ENCODE results near the gene POLR3B. TPM values are rescaled to one million over a fixed set of nuclear protein-coding genes. Genes with fewer than 3 reads are reported as not detected.

Gene POLR3B
- total and polyA plus RNA-seq, 4 donors: 5.4 to 12.2 (median 7.0) TPM

- peaks cover 0 to 5% (median 0%) of the 10 kb centered on the region in 4 donors for H3K4me1 ChIP-seq (ENCODE audit: control insufficient read depth in 4 of 4, insufficient read depth in 4 of 4, low read length in 3 of 4)
- H3K9ac ChIP-seq (ENCODE audit: low read depth in 1 of 2, low read length in 2 of 2): no peak overlapping the region
- no peak overlapping the region for H3K4me3 ChIP-seq (ENCODE audit: low read depth in 1 of 3, low read length in 3 of 3)
- H3K36me3 ChIP-seq (ENCODE audit: control insufficient read depth in 4 of 4, insufficient read depth in 3 of 4, low read depth in 1 of 4, low read length in 3 of 4): peaks cover 4 to 22% (median 19%) of the 10 kb centered on the region in 4 donors
- DNase-seq (ENCODE audit: low spot score): no peak
- TF ChIP-seq YY1 (IDR thresholded peaks at IDR 0.05) (no peak), SP1 (IDR thresholded peaks at IDR 0.05) (no peak), RXRA (IDR thresholded peaks at IDR 0.05) (no peak), EGR1 (IDR thresholded peaks at IDR 0.05; ENCODE audit: low read depth in 2 of 2) (no peak), CTCF (IDR thresholded peaks at IDR 0.05; ENCODE audit: low read depth, low read length, missing input control) (no peak), HNF4A (conservative IDR thresholded peaks at IDR 0.05) (no peak), FOXA1 (IDR thresholded peaks at IDR 0.05) (no peak), NR2F2 (IDR thresholded peaks at IDR 0.05) (no peak), ATF3 (IDR thresholded peaks at IDR 0.05) (no peak), JUND (IDR thresholded peaks at IDR 0.05) (no peak), GABPA (IDR thresholded peaks at IDR 0.05 in 1 of 2, conservative IDR thresholded peaks at IDR 0.05 in 1 of 2) (no peak), RAD21 (IDR thresholded peaks at IDR 0.05) (no peak), TAF1 (conservative IDR thresholded peaks at IDR 0.05) (no peak), FOXA2 (IDR thresholded peaks at IDR 0.05) (no peak)
- TF ChIP-seq, protein P1, sequence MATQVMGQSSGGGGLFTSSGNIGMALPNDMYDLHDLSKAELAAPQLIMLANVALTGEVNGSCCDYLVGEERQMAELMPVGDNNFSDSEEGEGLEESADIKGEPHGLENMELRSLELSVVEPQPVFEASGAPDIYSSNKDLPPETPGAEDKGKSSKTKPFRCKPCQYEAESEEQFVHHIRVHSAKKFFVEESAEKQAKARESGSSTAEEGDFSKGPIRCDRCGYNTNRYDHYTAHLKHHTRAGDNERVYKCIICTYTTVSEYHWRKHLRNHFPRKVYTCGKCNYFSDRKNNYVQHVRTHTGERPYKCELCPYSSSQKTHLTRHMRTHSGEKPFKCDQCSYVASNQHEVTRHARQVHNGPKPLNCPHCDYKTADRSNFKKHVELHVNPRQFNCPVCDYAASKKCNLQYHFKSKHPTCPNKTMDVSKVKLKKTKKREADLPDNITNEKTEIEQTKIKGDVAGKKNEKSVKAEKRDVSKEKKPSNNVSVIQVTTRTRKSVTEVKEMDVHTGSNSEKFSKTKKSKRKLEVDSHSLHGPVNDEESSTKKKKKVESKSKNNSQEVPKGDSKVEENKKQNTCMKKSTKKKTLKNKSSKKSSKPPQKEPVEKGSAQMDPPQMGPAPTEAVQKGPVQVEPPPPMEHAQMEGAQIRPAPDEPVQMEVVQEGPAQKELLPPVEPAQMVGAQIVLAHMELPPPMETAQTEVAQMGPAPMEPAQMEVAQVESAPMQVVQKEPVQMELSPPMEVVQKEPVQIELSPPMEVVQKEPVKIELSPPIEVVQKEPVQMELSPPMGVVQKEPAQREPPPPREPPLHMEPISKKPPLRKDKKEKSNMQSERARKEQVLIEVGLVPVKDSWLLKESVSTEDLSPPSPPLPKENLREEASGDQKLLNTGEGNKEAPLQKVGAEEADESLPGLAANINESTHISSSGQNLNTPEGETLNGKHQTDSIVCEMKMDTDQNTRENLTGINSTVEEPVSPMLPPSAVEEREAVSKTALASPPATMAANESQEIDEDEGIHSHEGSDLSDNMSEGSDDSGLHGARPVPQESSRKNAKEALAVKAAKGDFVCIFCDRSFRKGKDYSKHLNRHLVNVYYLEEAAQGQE (IDR thresholded peaks at IDR 0.05): no peak
- TF ChIP-seq, protein P2, sequence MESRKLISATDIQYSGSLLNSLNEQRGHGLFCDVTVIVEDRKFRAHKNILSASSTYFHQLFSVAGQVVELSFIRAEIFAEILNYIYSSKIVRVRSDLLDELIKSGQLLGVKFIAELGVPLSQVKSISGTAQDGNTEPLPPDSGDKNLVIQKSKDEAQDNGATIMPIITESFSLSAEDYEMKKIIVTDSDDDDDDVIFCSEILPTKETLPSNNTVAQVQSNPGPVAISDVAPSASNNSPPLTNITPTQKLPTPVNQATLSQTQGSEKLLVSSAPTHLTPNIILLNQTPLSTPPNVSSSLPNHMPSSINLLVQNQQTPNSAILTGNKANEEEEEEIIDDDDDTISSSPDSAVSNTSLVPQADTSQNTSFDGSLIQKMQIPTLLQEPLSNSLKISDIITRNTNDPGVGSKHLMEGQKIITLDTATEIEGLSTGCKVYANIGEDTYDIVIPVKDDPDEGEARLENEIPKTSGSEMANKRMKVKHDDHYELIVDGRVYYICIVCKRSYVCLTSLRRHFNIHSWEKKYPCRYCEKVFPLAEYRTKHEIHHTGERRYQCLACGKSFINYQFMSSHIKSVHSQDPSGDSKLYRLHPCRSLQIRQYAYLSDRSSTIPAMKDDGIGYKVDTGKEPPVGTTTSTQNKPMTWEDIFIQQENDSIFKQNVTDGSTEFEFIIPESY (IDR thresholded peaks at IDR 0.05): no peak
- TF ChIP-seq, protein P3, sequence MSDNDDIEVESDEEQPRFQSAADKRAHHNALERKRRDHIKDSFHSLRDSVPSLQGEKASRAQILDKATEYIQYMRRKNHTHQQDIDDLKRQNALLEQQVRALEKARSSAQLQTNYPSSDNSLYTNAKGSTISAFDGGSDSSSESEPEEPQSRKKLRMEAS (IDR thresholded peaks at IDR 0.05): no peak
- H3K9me3 ChIP-seq (ENCODE audit: control insufficient read depth in 4 of 4, low read length in 3 of 4): no peaks in the 10 kb centered on the region
- no peak overlapping the region for H3K27ac ChIP-seq (ENCODE audit: low read depth in 1 of 2, low read length in 2 of 2)
- WGBS: 95% methylated on average over 6 of the region's 6 CpGs
- H3K27me3 ChIP-seq (ENCODE audit: control insufficient read depth in 4 of 4, insufficient read depth in 4 of 4, low read length in 3 of 4): no peaks in the 10 kb centered on the region
These were observed 40.0 kb upstream of the POLR3B start for GRCh38 chr12:106317406-106318082.

Measured in liver (tissue), 9 donors.